GM18870 (cell line): ENCODE measurements around the gene BCR.

Experiments
- ATAC-seq: cut with Tn5 transposase; IDR thresholded peaks from one replicate; pipeline ENCODE4 v1.9.1; 2021; ENCODE audit warnings: moderate library complexity; ENCODE audit not compliant: unreplicated experiment

The BCR gene

DNA sequence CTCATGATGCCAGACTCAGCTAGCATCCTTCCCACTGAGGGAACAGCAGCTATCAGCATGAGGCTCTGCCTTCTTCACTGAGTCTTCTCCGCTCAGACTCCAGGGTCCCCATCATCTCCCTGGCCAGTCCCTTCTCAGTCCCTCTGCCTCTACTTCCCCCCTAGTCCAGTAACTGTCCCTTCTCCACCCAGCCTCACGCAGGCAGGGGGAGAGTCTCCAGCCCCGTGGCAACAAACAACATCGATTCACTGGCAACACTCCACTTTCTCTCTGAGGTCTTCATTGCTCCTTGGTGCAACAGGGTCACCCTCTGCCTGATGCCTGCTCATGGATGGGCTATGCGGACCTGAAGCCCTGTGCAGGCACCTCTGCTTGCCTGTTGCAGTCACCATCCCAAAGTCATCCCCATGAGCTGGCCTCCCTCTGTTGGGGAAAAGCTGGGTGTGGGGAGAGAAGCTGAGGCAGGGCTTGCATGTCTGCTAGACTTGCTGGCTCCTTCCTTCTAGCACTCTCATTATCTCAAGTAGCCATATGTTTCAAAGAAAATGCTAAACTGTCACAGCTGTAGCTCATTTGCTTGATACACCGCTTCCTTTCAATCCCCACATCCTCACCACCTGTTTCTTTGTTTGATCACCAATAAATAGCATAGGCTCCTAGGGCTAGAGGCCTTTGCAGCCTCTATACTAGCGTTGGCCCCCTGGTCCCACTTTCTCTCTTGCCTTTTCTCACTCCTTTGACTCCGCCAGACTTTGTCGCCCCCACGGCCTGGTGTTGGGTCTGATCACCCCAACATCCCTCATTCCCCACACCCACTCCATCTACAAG, 4.3 kb upstream of the BCR start:
- ATAC-seq = no peak

DNA sequence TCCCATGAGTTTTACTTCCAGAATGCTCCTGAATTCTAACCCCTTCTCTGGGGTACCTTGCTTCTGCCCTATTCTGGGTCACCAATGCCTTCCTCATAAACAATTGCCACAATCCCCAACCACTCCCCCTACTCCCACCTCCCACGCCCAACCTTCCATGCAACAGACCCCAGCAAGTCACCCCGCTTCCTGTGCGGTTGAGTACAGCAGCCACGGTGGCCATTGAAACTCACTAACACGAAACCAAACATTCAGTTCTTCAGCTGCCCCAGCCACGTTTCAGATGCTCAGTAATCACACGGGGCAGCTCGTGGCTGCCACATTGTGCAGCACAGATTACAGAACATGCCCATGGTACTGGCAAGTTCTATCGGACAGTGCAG, 3.7 kb upstream of the BCR start:
- no peak for ATAC-seq

DNA sequence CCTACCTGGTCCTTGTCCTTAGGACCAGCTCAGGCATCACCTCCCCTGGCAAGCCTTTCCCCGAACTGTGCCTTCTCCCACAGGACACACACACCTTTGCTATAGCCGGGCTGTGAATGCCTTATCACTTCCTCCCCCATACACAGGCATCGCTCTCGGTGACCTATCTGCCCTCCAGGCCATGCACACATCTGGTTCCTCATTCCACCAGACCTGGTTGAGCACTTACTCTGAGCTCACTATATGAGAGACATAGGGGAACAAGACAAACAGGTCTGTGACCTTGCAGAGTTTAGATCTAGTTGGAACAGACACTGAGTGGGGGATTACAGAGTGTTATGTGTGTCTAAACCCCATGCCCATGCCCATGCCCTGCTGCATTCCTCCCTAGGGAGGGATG, 3.1 kb upstream of the BCR start:
- ATAC-seq = no peak

DNA sequence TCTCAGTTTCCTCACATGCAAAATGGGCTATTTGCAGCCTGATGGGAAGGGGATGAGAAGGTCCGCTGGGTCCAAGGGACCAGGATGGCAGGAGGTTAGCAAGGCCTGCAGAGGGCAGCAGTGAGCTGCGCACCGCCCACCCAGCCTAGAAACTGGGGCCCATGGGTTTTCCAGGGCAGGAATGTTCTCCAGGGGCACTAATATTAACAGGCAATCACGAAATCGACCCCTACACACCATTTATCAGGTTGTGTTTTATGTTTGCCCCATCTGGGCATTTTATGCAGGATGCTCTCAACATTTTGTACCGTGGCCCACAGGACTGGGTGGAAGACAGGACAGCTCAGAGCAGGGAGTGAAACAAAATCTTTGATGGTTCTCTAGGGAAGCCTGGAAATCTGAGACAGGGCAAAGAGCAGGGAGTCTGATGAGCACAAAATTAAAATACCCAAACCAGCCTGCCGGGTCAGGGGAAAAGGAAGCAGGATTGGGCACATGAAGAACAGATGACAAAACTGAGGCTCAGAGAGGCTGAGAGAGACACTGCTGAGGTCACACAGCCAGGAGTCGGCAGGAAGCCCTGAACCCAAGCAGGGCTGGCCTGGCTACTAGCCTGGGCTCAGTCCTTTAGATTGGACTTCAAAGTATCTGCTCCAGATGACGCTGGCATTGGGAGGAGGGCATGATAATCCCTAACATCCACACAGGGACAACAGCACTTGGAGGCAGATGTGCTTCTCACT, 1.6 kb upstream of the BCR start:
- no peak for ATAC-seq

DNA sequence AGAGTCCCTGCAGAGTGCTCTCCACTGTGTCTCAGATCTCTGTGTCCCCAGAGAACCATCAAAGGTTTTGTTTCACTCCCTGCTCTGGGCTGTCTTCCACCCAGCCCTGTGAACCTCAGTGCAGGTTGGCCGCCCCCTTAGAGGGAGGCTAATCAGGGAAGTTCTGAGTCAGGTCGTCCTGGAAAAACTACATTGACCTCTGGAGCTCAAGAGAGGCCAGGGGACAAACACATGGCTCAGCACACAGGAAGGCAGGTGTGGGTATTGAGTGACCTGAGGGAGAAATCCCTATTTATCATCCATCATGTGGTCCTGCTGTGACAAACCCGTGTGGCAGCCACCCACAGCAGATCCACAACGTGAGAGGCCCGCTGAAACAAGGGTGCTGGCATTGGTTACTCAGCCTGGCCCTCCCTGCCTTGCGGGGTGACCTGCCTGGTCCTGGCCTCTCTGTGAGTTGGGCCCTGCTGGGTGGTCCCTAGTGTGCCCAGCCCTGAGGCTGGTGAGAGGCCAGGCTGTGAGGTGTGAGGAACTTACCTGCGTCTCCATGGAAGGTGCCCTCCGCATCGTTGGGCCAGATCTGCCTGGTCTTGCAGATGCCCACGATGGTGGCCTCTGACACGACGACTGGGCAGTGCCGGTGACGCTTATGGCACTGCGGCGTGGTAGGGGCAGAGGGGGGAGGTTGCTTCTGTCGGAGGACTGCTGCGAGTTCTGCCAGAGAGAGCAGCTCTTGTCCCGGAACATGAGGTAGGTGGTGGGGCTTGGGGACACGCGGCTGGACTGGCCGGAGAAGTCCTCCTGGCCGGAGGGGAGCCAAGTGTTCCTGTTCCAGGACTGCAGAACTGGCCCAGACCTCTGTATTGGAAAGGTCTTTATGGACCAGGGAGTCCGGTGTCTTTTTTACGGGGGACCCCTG, 669 bp upstream of the BCR start:
- no peak for ATAC-seq

DNA sequence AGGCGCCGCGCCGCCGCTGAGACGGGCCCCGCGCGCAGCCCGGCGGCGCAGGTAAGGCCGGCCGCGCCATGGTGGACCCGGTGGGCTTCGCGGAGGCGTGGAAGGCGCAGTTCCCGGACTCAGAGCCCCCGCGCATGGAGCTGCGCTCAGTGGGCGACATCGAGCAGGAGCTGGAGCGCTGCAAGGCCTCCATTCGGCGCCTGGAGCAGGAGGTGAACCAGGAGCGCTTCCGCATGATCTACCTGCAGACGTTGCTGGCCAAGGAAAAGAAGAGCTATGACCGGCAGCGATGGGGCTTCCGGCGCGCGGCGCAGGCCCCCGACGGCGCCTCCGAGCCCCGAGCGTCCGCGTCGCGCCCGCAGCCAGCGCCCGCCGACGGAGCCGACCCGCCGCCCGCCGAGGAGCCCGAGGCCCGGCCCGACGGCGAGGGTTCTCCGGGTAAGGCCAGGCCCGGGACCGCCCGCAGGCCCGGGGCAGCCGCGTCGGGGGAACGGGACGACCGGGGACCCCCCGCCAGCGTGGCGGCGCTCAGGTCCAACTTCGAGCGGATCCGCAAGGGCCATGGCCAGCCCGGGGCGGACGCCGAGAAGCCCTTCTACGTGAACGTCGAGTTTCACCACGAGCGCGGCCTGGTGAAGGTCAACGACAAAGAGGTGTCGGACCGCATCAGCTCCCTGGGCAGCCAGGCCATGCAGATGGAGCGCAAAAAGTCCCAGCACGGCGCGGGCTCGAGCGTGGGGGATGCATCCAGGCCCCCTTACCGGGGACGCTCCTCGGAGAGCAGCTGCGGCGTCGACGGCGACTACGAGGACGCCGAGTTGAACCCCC, 798 bp downstream of the BCR start:
- ATAC-seq = no peak

DNA sequence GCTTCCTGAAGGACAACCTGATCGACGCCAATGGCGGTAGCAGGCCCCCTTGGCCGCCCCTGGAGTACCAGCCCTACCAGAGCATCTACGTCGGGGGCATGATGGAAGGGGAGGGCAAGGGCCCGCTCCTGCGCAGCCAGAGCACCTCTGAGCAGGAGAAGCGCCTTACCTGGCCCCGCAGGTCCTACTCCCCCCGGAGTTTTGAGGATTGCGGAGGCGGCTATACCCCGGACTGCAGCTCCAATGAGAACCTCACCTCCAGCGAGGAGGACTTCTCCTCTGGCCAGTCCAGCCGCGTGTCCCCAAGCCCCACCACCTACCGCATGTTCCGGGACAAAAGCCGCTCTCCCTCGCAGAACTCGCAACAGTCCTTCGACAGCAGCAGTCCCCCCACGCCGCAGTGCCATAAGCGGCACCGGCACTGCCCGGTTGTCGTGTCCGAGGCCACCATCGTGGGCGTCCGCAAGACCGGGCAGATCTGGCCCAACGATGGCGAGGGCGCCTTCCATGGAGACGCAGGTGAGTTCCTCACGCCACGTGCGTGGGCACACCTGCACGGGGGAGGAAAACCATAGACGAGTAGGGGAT, 1.5 kb downstream of the BCR start:
- ATAC-seq = no peak

DNA sequence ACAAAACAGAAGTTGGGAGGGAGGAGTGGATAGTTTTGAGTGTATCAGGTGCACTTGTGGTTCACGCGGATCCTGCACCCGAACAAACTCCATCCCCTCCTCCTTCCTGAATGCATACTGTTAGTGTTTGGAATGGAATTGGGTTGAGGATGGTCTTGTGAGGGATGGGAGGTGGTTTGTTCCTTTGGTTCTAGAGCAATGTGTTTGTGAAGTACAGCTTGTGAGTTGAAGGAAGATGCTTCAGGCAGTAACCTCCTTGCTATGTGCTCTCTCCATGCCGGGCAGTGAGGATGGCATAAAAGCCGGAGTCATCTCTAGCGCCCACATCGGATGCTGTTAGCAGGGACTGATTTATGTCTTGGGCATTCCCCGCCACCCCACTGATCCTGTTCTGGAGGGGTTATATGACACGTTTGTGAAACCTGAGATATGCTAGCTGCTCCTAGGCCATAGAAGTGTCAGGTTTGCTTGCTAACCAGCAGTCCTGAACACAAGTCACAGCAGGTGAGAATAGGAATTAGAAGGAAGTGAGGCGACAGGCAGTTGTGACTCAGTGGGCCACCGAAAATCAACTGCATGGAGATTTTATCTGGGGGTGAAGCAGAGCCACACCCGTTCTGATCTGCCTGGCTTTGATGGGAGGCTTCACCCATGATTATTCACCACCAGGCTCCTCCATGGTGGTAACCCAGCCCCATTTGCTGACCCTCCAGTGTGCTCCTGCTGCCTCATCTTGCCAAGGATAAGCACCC, 2.2 kb downstream of the BCR start:
- no peak for ATAC-seq

DNA sequence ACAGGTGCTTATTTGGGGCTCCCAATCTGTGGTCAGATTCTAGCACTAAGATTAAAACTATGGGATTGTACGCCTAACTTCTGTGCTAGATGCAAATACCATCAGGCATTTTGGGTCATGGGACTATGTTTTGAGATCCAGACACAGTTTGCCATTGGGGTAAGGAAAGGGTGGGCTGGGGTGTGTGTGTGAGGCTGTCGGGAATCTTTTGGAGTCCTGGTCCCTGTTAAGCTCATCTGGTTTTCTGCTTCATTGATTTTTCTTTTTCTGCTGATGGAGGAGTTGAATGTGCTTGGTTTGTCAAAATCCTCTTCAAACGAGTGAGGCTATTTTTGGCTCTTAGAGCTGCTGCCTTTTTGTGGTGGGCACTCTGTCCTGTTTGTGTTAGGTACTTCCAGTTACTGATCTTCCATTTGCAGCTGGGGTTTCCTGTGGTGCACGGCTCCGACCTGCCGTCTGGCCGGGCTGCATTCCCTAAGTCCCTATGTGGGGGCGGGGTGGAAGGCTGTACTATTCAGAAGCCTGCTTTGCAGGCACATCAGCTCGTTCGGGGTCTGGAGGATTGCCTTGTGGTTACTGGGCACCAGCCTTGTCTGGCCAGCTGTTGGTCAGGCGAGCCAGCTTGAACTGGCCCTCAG, 2.9 kb downstream of the BCR start:
- ATAC-seq = no peak

DNA sequence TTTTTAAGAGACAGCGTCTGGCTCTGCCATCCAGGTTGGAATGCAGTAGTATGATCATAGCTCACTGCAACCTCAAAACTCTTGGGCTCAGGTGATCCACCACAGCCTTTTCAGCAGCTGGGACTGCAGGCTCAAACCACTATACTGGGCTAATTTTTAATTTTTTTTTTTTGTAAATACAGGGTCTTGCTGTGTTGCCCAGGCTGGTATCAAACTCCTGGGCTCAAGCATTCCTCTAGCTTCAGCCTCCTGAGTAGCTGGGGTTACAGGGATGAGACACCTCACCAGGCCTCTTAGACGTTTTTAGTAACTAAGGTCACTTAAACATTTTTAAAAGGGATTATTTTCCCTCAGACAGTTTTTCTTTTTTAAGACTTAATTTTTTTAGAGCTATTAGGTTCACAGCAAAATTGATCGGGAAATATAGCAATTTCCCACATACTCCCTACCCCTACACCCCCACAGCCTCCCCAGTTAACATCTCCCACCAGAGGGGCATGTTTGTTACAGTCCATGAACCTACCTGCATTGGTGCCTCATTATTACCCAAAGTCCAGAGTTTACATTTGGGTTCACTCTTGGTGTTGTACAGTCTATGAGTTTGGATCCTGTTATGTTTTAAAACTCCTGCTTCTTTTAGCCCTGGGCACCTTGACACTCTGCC, 3.9 kb downstream of the BCR start:
- ATAC-seq = no peak

DNA sequence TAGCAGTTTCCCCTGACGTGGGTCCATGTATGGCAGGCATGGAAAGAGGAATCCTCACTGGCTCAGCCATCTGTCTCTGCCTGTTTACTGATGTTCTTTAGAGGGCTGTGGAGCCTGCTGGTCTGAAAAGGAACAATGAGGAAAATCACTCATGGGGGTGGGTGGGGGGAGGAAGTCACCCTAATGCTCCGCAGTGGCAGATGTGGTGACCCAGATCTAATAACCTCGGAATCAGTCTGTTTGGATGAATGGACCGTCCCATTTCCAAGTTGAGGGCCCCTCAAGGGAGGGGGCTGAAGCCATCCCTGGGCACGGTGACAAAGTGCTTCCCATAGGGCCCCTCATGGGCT, 4.4 kb downstream of the BCR start:
- no peak for ATAC-seq

DNA sequence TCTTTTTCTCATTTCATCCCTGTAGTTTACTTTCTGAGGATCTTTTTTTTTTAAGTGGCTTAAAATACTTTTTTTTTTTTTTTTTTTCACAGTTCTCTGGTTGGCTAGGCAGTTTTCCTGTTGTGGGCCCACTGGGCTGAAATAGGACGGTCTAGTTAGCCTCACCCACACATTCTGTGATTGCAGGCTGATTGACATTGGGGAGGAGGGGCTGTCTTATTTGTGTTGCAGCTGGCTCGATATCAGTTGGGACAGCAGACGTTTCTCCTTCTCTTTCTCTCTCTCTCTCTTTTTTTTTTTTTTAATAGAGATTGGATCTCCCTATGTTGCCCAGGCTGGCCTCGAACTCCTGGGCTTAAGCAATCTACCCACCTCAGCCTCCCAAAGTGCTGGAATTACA, 6.9 kb downstream of the BCR start:
- no peak for ATAC-seq

DNA sequence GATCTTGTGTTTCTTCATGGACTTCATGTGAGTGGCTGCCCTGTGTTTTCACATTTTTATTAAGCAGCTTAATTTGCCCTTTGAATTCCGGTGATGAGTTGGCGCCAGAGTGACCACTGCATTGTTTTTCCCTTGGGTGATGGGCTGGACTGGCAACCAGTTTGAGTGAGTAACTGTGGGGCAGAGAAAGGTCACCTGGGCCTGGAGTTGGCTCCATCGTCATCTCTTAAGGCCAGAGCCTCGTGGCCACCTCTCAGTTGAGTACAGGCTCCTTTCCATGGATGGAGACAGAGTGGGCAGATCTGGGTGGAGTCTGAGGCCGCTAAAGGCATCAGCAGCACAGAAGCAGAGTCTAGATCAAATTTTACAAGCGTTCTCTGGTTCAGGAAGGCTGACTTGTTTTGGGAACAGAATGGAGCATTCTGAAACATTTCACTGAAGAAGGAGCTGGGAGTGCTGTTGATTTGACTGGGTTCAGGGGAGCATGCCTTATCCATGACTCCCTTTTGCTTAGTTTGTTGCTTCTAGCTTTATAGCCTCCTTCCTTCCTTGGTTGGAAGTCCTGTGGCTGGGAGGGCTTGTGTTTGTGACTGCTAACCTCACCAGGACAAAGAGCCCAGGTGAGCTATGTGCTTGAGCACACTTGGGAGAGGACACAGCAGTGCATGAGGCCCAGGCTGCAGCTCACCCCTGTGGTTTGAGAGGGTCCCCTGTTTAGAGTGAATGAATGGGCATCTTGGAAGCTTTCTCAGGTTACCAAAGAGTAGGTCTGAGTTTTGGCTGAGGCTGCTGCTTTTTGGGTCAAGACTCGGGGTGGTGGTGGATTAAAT, 7.8 kb downstream of the BCR start:
- no peak for ATAC-seq

DNA sequence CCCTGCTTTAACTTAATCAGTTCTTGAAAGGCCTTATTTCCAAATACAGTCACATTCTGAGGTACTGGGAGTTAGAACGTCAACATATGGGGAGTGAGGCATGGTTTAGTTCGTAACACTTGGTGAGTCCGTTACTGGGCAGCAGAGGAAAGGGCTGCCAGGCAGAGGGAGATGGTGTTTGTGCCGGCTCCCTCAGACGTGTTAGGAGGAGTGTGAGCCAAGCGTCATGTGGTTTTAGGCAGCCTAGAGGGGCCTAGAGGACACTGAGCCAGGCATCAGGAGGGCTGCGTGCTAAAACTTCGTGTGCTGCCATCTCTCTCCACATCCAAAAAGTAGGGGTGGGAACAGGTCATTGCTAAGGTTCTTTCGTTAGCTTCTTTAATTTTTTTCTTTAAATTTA, 10.2 kb downstream of the BCR start:
- ATAC-seq = no peak

DNA sequence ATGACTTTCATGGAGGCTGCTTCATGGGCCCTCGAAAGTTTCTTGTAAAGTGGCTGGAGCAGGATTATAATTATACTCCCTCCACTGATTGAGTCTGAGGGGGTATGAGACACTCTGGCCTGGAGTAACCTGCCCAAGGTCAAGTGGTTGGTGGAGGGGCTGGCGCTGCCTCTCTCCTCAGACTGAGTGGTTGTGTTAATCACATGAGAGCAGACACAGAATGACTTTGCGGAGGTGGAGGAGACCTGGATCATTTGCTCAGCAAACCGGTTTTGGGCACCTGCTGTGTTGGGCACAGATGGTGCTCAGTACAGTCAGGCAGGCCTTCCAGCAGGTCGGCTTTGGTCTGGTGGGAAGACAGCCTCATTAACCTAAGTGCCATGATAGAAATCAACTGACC, 11.8 kb downstream of the BCR start:
- ATAC-seq = no peak

DNA sequence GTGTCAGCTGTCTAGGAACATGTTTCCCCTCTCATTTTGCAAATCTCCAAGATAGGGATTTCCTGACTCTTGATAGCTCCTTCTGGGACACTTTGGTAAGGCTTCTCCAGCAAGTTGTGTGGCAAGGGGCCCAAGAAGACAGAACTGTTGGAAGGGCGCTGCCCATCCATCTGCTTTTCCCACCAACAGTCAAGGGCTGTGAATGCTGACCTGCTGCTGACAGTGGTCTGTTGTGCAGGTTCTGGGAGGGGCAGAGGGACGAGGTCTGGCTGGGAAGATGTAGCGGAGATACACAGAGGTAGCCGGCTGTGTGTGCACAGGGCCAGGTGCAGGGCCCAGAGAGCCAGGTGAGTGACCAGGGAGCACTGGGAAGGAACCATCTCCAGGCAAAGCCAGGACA, 12.2 kb downstream of the BCR start:
- no peak for ATAC-seq

DNA sequence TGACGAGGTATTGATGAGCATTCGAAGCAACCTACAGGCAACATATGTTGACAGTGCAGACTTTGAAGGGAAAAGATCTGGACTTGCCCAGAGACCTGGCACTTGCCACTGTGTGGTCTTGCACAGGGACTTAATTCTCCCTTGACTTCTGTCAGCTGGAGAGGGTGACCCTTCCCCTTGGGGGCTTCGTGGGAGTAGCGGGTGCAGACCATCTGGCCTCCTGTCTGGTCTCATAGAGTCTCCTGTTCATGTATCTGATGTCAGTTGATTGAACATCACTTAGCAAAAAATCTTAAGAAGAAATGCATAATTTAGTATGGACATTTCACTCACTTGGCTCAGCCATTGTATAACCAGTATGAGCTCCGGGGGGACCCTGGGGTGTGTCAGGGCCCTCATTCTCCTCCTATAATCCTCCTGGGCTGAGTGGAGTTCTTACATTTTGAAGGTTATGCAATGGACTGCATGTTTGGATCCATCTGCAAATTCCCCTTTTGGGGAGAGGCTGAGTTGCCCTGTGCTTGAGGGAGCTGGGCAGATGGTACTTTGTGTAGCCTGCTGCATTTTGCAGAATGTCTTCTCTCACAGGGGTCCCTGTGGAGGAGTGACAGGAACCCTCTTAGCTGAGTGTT, 13.0 kb downstream of the BCR start:
- ATAC-seq = no peak
